GM18868 (cell line): ENCODE measurements around the gene B3GALT6.
"Not testable (repeated sequence)": the region's sequence is repeated elsewhere in the genome, so short reads cannot be mapped to it uniquely, and the experiment has no call there.

Experiments used
- ATAC-seq: cut with Tn5 transposase; IDR thresholded peaks from one replicate; pipeline ENCODE4 v1.9.1; 2021; ENCODE audit warnings: mild to moderate bottlenecking, moderate library complexity; ENCODE audit not compliant: unreplicated experiment

The B3GALT6 gene

DNA sequence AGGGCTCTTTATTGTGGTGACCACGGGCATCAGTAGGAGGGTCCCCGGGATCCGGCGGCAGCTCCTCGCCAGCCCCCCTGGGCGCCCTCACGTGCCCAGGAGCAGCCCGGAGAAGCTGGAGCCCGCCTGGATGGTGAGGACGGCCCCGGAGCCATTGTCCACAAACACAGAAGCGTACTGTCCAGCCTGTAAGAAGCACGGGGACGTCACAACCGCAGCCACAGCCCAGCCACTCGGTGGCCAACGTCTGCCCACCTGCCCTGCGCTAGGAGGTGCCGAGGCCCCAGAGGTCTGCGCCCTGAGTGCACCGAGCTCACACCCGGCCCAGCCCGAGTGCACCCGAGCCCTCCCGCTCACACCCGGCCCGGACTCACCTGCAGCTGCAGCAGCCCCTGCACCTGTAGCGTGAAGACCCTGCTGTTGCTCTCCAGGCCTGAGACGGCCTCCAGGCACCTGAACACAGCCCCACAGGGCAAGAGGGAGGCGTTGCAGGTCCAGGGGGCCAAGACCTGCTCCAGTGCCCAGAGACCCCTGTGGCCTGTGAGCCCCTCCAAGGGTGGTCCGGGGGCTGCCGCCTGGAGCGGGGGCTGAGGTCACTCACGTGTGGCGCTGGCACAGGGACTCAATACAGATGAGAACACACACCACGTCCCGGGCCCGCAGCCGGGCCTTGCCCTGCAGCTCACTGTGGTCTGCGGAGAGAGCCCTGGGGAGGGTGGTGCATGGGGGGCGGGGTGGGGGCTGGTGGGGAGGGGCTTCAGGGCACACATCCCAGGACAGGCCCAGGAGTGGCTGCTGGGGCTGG is 10.6 kb downstream of the B3GALT6 start:
- ATAC-seq, result no peak

DNA sequence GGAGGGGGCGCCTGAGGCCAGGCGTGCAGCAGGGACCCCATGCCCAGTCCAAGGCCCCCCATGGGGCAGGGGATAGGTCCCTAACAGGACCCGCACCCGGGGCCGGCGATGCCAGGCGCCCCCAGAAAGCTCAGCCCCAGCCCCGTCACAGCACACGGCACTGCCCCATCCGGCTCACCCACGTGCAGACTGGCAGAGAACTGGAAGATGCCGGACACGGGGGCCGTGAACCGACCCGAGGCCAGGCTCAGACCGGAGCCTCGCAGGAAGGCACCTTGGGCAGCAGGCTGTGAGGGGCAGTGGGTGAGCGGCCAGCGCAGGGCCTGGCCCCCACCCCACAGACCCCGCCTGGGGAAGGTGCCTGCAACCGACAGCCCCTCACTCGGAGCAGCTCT is 11.2 kb downstream of the B3GALT6 start:
- no peak for ATAC-seq

DNA sequence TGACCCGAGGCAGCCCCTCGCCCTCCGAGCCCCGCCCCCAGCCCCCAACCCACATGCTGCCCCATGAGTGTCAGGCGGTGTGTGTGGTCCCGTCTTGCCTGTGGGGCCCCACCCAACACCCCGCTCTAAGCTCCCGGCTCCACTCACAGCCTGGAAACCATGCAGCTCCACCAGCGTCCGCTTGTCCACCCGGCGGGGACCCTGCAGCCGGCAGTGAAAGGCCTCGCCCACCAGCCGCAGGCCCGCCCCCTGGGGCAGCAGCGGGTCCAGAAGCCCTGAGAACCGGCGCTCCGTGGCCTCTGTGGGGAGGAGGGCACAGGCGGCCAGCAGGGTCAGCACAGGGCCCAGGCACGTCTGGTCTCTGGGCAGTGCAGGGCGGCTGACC is 11.8 kb downstream of the B3GALT6 start:
- no peak for ATAC-seq

DNA sequence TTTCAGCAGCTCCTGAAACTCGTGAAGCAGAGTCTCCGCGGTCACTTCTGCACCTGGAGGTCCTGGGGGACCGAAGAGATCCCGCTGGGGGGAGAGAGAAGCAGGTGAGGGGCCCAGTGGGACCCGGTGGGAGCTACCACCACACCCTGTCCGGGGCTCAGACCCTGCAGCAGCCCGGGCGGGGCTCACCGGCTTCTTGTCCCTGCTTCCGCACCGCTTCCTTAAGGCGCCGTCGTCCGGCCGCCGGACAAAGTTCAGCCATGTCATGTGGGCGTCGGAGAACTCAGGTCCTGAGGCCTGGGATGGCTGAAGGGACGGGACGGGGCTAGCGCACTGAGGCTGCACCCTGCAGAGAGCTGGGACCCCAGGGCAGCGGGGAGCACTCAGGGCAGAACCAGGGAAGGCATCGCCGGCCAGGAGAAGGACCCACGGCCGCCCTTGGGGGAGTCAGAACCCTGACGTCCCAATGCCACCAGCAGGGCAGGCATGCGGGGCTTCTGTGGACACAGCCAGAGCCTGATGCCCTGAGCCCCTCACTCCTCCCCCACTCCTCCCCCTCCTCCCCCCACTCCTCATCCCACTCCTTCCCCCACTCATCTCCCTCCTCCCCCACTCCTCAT is 12.3 kb downstream of the B3GALT6 start:
- no peak for ATAC-seq

DNA sequence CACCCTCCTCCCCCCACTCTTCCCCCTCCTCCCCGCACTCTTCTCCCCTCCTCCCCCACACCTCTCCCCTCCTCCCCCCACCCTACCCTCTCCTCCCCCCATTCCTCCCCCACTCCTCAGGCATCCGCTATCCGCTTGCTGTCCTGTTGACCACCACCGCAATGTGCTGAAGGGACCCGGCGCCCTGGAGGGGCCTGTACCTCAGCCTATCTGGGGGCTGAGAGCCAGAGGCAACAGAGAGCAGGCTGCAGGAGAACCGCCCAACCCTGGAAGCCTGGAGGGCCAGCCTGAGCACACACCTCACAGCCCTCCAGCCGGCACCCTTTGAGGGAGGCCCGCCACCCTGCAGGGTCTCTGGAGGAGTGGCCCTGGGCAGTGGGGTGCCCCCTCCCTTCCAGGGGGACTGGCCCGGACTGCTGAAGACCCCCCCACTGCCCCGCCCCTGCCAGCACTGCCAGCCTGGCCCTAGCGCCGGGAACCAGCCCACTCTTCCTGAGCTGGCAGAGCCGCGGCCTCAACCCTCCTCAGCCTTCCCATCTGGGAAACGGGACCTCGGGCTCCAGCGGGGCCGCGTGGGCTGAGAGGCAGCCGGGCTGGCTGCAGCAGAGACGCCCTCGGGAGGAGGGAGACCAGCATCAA is 13.3 kb downstream of the B3GALT6 start:
- ATAC-seq, result no peak

DNA sequence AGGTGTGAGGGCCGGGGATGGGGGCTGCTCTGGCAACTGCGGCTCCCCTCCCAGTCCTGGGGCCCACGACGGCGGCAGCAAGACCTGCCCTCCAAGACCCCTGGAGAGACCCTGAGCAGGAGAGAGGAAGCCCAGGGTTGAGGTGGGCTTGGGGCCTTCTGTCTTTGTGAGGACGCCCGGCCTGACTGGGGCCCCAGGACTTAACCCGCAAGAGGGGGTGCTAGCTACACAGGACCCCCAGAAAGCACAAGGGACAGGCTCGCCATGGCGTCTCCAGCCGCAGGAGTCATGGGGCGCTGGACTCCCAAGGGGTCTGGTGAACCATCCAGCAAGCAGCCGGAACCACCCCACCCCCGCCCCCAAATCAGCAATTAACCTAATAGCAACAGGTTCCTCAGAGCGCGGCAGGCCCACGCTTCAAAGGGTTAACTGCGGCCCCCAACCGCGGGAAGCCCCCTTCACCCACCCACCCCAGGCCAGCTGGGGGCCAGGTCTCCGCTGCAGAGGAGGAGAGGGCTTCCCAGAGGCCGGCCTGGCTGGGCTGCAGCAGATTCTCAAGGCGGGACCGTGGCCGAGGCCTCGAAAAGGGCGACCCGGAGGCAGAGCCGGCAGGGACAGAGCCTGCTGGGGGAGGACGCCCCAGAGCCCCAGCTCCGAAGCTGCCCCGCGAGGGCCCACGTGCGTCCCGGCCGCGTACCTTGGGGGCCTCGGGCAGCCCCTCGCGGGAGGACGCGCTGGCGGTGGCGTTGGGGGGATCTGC is 14.0 kb downstream of the B3GALT6 start:
- ATAC-seq, result no peak

DNA sequence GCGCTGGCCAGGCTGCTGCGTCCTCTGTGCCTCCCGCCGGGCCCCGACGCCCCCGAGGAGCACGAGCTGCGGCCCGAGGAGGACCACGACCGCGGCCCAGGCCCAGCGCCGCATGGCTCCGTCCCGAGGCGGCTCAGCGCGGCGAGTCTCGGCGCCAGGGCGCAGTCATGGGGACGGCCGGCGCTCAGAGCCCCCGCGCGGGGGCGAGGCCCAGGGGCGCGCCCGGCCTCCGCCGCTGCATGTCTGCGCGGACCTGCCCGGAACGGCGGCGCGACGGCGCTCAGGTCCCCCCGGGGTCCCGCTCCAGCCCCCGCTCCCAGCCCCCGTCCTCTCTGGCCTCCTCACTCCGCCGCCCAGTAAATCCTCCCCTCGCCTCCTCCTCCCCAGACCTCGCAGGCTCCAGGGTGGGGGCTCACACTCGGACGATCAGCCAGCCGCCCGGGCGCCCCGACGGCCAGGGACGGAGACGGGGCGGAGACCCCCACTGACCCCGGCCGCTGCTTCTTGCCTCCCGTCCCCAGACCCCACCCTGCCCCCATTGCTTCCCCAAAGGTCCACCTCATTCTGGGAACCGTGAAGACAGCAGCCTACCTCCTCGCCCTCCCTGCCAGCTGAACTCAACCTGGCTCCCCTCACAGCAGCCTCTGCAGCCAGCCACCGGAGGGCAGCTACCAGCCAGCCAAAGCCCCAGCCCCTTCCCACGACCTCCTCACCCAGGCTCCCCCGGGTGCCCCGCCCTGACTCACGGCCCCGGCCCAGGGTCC is 14.7 kb downstream of the B3GALT6 start, which contains the start of gene C1QTNF12:
Gene C1QTNF12 (minus strand): TSS at position 146 of the 764 bp plus-strand sequence. CDS start 32 bp downstream, at position 114.
- no peak for ATAC-seq

DNA sequence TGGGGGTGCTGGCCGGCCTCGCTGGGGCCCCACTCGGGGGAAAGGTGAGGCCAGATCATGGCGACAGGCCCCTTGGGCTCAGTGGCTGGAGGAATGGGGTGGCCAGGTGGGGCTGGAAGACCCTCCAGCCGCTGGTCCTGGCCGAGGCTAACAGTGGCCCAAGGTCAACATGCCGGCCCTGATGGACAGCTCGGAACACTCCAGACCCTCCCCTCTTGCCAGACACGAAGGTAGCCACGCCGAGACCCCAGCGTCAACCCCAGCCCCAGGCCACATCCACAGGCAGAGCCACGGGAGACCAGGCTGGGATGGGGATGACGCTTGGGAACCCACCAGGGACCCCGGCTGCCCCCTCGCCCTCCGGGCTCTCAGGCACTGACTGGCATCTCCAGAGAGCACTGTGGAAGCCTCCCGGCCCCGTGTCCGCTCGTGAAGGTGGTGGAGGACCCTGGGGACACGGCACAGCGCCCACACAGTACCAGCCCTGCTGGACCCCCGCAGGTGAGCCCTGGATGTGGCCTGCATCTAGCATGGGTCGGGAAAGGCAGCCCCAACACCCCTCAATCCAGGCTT is 15.4 kb downstream of the B3GALT6 start:
- no peak for ATAC-seq

DNA sequence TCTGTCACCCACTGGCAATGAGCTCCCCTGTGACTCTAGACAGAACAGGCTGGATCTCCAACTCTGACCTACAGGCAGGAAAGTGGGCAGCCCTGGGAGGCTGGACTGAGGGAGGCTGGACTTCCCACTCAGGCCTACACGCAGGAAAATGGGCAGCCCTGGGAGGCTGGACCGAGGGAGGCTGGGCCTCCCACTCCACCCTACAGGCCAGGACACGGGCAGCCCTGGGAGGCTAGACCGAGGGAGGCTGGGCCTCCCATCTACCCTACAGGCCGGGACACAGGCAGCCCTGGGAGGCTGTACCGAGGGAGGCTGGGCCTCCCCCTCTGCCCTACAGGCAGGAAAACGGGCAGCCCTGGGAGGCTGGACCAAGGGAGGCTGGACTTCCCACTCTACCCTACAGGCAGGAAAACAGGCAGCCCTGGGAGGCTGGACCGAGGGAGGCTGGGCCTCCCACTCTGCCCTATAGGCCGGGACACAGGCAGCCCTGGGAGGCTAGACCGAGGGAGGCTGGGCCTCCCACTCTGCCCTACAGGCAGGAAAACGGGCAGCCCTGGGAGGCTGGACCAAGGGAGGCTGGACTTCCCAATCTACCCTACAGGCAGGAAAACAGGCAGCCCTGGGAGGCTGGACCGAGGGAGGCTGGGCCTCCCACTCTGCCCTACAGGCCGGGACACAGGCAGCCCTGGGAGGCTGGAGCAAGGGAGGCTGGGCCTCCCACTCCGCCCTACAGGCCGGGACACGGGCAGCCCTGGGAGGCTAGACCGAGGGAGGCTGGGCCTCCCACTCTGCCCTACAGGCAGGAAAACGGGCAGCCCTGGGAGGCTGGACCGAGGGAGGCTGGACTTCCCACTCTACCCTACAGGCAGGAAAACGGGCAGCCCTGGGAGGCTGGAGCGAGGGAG is 16.2 kb downstream of the B3GALT6 start:
- not testable (repeated sequence) for ATAC-seq

DNA sequence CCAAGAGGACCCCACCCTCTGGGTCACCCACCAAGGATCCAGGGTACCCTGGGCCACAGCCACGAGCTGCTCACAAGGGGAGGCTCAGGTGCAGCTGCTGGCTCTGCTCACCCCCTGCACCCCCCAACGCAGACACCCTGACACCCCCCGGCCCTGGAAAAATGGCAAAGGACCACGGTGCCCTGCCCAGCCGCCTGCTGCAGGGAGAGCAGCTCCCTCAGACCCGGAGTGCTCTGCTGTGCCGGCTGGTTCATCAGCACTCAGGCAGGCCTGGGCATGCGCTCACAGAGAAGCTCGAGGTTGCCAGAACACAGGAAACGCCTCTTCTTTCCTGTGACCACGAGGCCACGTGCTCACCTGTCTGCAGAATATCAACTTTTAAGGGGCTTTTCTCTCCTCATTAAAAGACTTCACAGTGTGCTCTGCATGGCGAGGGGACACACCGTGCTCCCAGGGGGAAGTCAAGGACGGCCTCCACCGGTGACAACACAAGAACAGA is 18.8 kb downstream of the B3GALT6 start:
- peak; percentile 77 for ATAC-seq

DNA sequence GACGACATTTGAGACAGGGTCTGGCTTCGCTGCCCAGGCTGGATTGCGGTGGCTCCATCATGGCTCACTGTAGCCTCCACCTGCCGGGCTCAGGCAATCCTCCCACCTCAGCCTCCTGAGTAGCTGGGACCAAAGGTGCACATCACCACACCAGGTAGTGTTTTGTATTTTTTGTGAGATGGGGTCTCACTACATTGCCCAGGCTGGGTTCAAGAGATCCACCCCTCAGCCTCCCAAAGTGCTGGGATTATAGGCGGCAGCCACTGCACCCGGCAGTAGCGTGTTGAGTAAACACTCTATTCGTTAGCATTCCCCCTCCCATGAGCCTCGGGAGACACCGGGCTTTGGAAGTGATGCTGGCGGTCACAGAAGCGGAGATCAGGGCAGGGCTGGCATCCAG is 21.3 kb downstream of the B3GALT6 start:
- no peak for ATAC-seq

DNA sequence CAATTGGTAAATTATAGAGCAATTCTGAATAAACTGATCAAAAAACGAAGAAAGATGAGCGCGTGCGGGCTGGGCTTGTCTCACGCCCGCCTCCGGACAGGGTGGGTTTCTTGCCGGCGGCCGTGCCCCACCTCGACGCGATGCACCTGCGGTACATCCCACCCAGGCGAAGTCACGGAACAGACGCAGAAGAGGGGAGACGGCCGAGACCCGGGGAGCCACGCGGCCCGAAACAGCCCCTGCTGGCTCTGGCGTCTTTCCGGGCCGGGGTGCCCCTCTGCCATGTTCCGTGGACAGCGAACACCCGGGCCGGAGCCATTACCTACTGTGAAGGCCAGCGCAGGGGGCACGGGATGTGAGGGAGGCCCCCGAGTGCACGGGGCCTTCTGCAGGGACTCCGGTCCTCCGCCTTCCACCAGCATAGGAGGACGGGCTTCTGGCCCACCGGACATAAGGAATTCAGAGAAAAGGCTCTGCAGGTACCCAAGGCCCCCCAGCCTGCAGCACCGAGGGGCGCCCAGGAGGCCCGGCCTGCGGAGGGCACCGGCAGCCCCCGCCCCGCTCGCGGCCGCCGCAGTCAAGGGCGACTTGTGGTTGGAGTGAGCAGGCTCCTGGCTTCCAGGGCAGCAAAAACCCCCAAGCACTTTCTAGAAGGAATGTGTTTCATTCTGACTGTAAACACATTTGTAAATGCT is 22.1 kb downstream of the B3GALT6 start:
- no peak for ATAC-seq

DNA sequence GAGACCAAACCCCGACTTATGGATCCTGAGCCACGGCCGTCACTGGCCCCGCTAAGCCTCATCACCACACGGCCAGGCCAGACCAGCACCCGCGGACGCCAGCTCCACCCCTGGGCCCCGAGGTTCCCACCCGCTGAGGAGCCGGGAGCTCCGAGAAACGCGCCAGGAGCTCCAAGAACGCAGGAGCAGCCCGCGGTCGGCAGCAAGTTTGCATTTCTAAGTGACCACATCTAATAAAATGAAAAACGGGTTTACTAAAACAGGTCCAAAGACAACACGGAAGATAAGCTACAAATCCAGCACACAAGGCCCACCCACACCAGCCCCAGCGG is 22.6 kb downstream of the B3GALT6 start:
- ATAC-seq, result no peak

DNA sequence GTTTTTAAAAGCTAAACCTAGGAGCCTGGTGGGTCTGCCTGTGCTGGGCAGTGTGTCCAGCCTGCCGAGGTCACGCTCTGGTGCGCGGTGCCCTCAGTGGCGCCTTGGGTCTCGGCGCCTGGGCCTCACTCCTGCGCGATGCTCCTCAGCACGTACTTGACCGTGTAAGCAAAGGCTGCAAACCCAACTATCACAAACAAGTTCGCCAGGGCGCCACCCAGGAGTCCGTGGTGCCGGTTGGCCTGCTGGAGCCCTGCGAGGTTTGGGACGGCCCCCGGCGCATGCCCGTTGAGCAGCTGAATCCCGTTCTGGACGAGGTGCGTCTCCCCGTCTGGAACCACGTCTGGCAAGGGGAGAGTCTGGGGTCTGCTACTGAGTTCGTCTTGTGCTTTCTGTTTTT is 23.0 kb downstream of the B3GALT6 start:
- ATAC-seq, result no peak

DNA sequence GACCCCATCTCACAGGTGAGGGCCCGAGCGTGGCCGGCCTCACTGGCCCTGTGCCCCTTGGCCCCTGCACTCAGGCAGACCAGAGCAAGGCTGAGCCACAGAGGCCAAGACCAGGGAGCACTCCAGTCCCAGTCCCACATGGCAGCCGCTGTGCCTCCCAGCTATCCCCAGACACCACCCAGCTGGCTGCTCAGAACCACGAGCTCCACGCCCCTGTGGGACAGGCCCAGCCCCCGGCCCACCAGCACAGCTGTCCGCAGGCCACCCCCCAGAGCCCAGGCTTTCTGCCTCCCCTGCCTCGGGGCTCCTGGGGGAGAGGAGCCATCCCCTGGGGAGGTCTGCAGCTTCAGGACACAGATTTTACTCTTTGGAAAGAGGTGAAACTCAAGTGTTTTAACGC is 23.6 kb downstream of the B3GALT6 start:
- ATAC-seq, result no peak

DNA sequence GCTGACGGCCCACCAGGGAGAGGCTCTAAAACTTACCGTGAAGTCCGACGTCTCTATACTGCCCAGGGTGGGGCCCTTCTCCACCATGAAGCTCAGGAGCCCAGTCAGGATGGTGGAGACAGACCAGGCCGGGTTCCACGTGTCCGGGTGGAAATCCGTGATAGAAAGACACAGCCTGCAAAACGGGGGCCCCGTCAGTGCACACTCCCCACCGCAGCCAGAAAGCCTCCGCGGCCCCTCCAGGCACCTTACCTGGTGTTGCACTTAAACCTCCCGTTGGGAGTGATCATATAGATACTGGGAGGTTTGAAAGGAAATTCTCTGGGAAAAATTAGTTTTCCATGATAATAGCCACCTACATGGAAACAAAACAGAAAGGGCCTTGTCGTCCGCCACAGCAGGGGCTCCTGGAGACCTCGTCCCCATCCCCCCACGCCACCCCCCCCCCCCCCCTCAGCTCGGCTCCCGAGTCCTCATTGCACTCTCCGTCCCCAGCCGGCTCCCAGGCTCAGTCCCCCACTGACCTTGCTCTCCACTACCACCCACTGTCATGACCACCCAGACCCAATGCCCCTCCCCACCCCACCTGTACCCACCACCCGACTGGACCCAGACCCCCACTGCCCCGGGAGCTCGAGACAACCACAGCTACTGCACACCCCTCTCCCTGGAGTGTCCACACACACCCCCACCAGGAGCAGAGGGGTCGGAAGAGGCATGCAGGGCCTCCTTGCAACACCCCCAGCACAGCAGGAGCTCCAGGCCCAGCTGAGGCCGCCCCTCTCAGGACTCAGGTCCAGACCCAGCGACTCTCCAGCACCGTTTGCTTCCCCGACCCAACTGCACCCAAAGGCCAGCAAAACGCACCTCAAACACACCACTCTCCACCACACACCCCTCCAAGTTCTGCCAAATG is 25.2 kb downstream of the B3GALT6 start:
- ATAC-seq, result no peak

DNA sequence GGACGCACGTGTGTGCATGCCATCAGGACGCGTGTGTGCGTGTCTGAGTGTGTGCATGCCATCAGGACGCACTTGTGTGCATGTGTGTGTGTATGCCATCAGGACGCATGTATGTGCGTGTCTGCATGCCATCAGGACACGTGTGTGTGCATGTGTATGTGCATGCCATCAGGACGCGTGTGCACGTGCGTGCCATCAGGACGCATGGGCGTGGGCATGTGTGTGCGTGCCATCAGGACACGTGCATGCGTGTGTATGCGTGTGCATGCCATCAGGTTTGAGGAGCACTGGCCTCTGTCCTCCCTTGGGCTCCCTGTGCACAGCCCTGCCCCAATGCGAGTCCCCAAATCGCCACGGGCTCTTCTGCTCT is 27.1 kb downstream of the B3GALT6 start:
- no peak for ATAC-seq

DNA sequence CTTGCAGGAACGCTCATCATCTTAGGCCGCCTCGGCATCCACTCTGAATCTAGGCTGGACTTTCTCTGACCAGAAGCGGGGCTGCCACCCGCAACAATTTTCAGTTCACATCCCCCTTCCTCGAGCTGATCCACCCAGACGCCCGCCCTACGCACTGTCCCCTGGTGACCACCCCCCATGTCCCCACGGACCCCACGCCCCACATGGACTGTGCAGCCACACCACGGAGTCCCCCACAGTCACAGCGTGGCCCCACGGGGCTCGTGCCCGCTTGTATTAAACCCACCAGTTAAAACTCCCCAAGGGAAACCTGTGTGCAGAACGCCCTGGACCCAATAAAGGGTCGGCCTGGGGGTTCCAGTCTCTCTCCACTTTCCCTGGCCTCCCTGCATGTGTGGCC is 27.5 kb downstream of the B3GALT6 start:
- ATAC-seq, result no peak
